Vagina (tissue), 2 donors: ENCODE data around the gene PFKFB2.

ENCODE experiments used
- CTCF ChIP-seq, 3 experiments: fragments of 450-650 bp in 2 of 3; fragments of 200-600 bp in 1 of 3; sonication (generic) in 1 of 3; IDR thresholded peaks; one replicate each; pipeline ENCODE4 v1.5.1; 2017 to 2019; ENCODE audit warnings: antibody characterized with exemption in 3 of 3, mild to moderate bottlenecking in 2 of 3, moderate library complexity in 2 of 3
- POLR2AphosphoS5 ChIP-seq, 2 donors: sonication (generic); formaldehyde crosslinking; IDR thresholded peaks; one replicate each; pipeline ENCODE4 v1.9.0; 2017; ENCODE audit warnings: antibody characterized with exemption in 2 of 2, mild to moderate bottlenecking in 2 of 2, low read depth in 1 of 2; ENCODE audit not compliant: insufficient read depth in 1 of 2

GRCh38 chr1:207009182-207009850, 43.8 kb upstream of the PFKFB2 start:
- no peak for TF ChIP-seq CTCF (IDR thresholded peaks at IDR 0.05)
- no peak for TF ChIP-seq POLR2AphosphoS5 (IDR thresholded peaks at IDR 0.05; ENCODE audit: insufficient read depth in 1 of 2, low read depth in 1 of 2)
